Putamen (tissue), 1 donor: ENCODE results near the gene NR4A1.

Experiments used
- DNase-seq: peaks from one replicate; pipeline ENCODE4 v3.0.0-alpha.2; 2016; ENCODE audit warnings: low spot score

The NR4A1 gene

DNA sequence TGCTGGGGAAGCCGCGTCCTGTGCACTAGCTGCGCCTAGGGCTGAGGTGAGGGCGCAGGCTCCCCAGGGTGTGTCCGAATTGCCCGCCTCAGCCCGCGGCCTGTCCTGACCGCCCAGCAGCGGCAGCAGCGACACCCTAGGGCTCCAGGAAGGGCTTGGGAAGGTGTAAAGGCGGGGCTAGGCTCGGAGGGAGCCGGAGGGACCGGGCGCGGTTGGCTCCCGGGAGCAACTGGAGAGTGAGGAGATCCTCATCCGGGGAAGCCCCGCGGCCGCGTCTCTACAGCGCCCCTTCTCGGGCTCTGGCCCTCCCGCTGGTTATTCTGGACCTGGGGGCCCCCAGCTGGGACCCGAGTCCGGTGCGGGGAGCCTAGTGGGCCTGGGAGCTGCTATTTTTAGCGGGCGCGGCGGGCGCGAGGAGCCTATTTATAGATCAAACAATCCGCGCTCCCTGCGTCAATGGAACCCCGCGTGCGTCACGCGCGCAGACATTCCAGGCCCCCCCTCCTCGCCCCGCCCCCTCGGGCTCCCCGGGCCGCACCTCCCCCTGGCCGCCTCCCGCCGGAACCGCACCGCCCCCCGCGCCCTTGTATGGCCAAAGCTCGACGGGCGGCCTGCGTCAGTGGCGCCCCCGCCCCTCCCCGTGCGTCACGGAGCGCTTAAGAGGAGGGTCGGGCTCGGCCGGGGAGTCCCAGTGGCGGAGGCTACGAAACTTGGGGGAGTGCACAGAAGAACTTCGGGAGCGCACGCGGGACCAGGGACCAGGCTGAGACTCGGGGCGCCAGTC lies at the start of gene NR4A1:
Gene NR4A1 (plus strand): TSS at position 685 of the 784 bp plus-strand sequence. CDS start 2,887 bp downstream, outside the sequence.
- DNase-seq: peak; percentile 94

DNA sequence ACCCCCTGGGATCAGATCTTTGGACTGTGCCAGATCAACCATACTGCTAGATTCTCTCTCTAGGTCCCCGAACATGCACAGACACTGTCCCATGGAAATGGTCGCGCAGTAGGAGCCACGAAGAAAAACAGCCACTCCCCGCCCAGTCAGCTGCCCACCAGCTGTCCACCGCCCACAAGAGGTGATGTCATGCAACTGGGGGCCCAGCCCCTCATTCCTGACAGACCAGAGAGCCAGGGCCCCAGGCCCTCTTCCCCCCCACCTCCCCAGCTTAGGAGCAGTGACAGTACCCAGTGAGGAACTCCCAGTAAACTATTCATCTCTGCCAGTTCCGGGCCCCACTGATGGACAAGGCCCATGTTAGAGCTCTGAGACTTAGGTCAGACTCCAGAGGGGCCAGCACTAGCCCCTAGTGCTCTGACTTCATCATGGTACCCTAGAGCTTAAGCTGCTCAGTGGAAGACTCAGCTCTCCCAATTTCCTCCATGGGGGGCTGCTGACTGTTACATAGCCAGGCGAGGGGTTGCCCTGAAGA lies 48.2 kb upstream of the NR4A1 start:
- DNase-seq: no peak

- DNase-seq: no peak
These were observed 47.7 kb upstream of the NR4A1 start for GRCh38 chr12:52003591-52003990.

DNA sequence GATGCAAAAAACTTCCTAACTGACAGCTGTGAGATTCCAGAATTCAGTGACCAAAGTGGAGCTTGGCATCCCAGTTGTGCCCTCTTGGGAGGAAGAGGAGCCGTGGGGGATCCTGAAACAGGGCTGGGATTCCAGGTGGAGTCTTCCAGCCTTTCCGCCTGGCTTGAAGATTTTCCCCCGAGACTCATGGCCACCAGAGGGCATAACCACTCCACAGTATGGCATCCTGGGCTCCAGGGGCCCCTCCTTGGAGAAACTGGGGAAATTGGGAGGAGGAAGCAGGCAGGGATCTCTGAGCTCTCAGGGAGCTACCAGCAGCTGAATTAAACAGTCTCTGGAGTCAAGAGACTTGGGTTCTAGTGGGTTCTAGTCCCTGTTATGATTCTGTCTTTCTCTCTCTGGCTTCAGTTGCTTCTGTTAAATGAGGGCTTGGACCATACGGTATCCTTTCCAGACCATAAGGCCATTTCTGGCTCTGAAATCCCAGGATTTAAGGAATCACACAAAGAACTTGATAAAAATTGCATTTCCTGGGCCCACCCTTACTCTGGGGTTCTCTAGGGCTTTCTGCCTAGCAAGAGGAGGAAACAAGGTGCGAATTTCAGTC lies 47.1 kb upstream of the NR4A1 start:
- DNase-seq: peak; percentile 81

DNA sequence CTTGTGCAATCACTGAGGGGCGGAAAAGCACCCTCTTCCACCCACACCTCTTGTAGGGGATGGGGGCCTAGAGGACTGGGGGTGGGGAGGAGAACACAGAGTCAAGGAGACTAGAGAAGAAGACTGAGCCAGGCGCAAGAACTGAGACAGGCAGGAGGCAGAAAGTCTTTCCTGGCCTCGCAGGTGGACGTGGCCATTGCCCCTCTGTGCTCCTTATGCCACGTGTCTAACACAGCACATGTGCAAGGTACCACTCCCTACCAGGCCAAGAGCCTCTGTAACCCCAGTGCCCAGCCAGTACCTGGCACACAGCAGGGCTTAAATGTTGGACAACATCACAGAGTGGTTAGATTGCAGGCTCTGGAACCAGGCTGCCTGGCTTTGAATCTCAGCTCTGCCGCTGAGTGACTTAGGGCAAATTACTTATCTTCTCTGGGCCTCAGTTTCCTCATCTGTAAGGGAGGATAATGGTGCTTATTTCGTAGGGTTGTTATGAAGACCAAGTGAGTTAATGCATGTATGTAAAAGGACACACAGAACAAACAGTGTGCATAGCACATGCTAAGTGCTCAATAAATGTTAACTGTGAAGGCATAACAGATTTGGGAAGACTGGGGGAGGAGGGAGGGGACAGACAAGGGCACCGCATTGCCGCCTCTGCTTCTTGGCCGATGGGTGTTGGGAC lies 45.9 kb upstream of the NR4A1 start:
- DNase-seq: no peak

DNA sequence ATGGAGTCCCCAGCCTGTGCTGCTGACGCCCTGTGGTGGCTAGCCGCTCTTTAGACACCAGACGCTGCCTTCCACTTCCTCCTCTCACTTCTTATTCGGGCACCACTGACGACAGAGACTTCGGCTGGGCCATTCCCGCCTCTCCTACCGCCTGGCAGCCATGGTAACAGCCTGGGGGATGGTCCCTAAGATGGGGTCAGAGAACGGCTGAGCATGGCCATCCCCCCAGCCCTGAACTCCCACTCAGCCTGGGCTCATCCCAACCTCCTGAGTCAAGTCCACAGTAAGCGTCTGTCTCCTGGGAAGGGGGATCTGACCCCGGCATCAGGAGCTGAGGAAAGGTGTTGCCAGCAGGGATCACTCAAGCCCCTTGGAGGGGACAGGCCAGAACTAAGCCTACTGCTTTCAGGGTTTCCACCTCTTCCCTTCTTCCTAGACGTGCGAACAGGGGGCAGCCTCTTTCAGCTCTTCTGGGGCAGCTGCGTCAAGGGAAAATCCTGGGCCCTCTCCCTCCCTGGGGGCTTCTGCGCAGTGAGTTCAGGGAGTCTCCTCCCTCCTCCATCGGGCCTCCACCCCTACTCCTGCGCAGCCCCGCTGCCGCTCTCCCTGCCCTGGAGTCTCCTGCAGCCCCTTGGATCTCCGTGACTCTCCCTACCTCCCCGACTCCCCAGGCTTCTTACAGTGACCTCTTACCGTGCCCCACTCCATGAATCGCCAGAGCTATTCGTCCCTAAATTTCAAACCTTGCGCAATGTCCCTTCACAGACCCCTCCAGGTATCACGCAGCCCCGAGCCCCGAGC lies 45.1 kb upstream of the NR4A1 start:
- no peak for DNase-seq

DNA sequence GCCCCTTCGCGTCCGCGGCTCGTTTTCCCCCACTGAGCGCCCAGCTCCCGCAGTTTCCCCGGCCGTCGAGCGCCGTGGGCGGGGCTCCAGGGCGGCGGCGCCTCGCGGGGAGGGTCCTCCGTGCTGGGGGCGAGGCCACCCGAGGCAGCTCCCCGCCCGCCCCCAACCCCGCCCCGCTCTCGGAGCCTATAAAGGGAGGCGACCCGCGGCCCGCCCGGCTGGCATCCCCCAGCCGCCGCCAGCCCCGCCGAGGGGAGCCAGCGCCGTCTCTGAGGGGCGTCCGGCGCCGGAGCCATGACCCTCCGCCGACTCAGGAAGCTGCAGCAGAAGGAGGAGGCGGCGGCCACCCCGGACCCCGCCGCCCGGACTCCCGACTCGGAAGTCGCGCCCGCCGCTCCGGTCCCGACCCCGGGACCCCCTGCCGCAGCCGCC lies 44.5 kb upstream of the NR4A1 start, which contains the start of gene TAMALIN:
Gene TAMALIN (plus strand): TSS at position 221 of the 432 bp plus-strand sequence. CDS start 74 bp downstream, at position 295.
- DNase-seq: no peak

DNA sequence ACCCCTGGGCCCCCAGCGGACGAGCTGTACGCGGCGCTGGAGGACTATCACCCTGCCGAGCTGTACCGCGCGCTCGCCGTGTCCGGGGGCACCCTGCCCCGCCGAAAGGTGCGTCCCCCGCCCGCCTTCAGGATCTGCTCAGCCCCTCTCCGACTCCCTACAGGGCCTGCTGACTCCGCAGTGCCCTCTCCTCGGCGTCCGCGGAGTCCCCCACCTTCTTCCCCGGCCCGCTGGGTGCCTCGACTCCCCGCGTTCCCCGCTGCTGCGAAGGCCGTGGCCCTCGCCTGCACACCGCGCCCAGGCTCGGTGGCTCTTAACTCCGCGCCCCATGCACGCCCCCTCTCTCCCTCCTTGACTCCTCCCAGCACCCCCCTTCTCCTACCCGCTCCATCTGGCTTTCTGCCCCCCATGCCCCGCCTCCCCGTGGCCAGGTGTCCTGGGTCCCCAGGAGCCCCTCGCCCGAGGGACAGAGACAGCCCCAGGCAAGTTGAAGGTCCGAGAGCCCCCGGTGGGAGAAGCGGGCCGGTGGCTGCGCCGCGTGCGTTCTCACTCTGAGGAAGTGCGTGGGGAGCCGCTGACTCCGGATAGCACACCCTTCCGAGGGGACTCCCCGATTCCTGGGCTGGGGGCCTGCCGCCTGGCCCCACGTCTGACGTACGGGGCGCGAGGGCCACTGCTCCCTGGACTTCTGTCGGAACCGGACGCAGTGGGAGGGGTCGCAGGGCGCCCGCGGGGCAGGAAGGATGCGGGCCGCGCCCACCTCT lies 43.9 kb upstream of the NR4A1 start:
- no peak for DNase-seq

GRCh38 chr12:52007982-52008510 lies 43.2 kb upstream of the NR4A1 start:
- no peak for DNase-seq

DNA sequence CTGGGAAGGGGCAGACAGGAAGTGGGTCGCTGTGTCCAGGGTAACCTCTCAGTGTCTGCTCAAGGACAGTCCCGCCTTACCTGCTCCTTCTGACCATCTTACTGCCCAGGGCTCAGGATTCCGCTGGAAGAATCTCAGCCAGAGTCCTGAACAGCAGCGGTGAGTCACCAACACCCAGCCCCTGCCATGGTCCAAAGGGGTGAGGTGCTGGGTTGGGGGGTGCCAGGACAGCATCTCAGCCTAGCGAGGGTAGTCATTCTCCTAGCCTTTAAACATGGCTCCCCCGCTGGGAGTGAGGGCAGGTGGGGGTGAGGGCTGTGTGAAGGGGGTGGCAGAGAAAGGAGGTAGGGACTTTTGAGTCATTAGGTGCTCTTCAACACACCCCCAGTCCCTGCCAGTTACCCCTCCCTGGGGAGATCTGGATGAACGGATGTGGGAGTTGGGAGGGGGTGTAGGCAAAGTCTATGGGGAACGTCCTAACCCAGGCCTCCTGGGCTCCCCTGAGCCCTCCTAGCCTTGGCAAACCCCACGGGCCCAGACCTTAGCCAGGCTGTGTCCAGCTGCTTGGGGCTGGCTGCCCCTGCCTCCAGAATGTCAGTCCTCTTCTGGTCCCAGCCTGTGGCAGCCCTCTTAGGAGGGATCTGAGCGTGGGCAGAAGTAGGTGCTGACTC lies 42.0 kb upstream of the NR4A1 start:
- DNase-seq: no peak

DNA sequence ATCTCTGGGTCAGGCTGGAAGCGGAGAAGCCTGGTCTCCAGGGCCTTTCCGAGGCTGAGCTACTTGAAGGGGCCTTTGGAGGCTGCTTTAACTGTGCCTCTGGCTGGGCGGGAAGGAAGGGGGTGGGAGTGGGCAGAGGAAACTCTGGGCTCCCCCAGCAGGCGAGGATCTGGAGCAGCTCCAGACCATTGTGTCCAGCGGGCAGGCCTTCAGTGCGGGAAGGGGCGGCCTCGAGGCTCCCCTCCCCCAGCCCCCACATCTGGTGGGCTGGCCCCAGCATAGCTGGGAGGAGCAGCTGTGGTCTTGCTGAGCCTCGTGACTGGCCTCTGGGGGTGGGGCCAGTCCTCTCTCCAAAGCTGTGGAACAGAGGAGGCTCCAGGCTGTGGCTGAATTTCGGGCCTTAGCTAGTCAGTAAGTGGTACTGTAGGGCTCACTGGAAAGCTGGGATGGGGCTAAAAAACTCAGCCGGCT lies 41.1 kb upstream of the NR4A1 start:
- peak; percentile 88 for DNase-seq

GRCh38 chr12:52010692-52011601 lies 40.3 kb upstream of the NR4A1 start:
- no peak for DNase-seq

- no peak for DNase-seq
These were observed 39.5 kb upstream of the NR4A1 start for GRCh38 chr12:52011602-52012214.

GRCh38 chr12:52013626-52014310 lies 37.5 kb upstream of the NR4A1 start:
- DNase-seq: no peak

DNA sequence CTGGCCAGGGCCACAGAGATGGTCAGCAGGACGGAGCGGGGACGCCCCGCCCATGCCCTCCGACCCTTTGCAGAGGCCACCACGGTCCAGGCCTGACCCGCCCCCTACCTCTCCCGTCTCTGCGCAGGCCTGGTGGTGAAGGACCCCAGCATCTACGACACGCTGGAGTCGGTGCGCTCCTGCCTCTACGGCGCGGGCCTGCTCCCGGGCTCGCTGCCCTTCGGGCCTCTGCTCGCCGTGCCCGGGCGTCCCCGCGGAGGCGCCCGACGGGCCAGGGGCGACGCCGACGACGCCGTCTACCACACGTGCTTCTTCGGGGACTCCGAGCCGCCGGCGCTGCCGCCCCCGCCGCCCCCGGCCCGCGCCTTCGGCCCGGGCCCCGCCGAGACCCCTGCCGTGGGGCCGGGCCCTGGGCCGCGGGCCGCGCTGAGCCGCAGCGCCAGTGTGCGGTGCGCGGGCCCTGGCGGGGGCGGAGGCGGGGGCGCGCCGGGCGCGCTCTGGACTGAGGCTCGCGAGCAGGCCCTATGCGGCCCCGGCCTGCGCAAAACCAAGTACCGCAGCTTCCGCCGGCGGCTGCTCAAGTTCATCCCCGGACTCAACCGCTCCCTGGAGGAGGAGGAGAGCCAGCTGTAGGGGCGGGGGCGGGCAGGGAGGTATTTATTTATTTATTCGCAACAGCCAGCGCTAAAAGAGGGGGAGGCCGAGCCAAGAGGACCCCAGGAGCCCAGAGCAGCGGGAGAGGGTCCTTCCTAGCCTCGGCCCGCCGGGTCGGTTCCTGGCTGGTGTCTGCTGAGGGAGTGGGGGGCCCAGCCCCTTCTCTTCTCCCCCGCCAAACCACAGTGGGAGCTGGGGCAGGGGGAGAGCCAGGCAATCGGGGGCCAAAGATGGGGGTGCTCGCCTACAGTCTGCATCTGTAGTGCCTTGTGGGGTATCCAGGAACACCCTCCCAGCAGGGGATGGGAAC lies 36.4 kb upstream of the NR4A1 start:
- no peak for DNase-seq

GRCh38 chr12:52015532-52016041 lies 35.7 kb upstream of the NR4A1 start:
- DNase-seq: no peak
